PFSK-1 (cell line): ENCODE results near the gene ENDOV.

ENCODE experiments used
- FOXP2 ChIP-seq: optimal IDR thresholded peaks from 2 replicates; pipeline ENCODE3; 2011; ENCODE audit warnings: borderline replicate concordance, control low read depth, inconsistent platforms; ENCODE audit not compliant: insufficient read depth; ENCODE audit errors: extremely low read length, extremely low read depth
- TAF1 ChIP-seq: IDR thresholded peaks from 2 replicates; pipeline ENCODE4 v1.6.1; 2012; ENCODE audit warnings: low read length, control low read depth, borderline replicate concordance; ENCODE audit not compliant: insufficient read depth

- TF ChIP-seq TAF1 (no peak), FOXP2 (no peak)
These were observed 40.0 kb upstream of the ENDOV start for GRCh38 chr17:80374732-80375585.
